ENCODE measurements around the gene GRAMD2A.

- TF ChIP-seq CTCF (IDR thresholded peaks at IDR 0.05; ENCODE audit: low read length) (no peak), EZH2 (IDR thresholded peaks at IDR 0.05; ENCODE audit: borderline replicate concordance, low read length) (no peak)
Observed at GRCh38 chr15:72206677-72207000, 9.1 kb upstream of the GRAMD2A start.
